OCI-LY7 (cell line): ENCODE measurements around the gene TRPC6.

Source experiments
- CTCF ChIP-seq: fragments of 200-600 bp; sonication (generic); conservative IDR thresholded peaks from 2 replicates; pipeline ENCODE4 v1.5.1; 2014; ENCODE audit warnings: mild to moderate bottlenecking, antibody characterized with exemption, low read length, moderate library complexity, mixed read lengths
- EZH2phosphoT487 ChIP-seq: fragments of 200-600 bp; sonication (generic); IDR thresholded peaks from 2 replicates; pipeline ENCODE4 v1.6.1; 2018; ENCODE audit warnings: low read depth, borderline replicate concordance, mild to moderate bottlenecking, mixed run types, antibody characterized with exemption, low read length, moderate library complexity, mixed read lengths

- TF ChIP-seq CTCF (no peak), EZH2phosphoT487 (no peak)
Measured at GRCh38 chr11:101523193-101523592, 60.6 kb downstream of the TRPC6 start.
